ENCODE data around the gene SRC.

Gene SRC

DNA sequence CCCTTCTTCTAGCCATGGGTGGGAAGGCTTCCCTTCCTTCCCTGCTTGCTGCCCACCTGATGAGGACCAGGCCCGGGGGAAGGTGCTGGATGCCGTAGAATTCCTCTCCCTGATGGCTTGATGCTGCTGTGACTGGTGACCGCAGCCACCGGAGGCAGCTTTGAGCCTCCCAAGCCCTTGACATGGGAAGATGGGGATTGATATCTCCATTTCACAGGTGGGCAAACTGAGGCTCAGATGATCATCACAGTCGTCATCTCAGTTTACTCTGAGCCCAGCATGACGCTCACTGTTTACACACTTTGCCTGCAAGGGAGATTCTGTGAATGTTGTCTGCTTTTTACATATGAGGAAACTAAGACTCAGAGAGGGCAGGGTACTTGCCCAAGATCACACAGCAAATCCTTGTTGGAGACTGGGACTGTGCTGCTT, 43.9 kb downstream of the SRC start:
- TF ChIP-seq FOXP2 (optimal IDR thresholded peaks at IDR 0.05; ENCODE audit: borderline replicate concordance, extremely low read depth, extremely low read length, insufficient read depth) (no peak), SIN3A (IDR thresholded peaks at IDR 0.05; ENCODE audit: borderline replicate concordance, insufficient read depth, low read length) (no peak), POLR2AphosphoS5 (IDR thresholded peaks at IDR 0.05; ENCODE audit: low read depth, low read length) (no peak)
- TF ChIP-seq, protein P1, sequence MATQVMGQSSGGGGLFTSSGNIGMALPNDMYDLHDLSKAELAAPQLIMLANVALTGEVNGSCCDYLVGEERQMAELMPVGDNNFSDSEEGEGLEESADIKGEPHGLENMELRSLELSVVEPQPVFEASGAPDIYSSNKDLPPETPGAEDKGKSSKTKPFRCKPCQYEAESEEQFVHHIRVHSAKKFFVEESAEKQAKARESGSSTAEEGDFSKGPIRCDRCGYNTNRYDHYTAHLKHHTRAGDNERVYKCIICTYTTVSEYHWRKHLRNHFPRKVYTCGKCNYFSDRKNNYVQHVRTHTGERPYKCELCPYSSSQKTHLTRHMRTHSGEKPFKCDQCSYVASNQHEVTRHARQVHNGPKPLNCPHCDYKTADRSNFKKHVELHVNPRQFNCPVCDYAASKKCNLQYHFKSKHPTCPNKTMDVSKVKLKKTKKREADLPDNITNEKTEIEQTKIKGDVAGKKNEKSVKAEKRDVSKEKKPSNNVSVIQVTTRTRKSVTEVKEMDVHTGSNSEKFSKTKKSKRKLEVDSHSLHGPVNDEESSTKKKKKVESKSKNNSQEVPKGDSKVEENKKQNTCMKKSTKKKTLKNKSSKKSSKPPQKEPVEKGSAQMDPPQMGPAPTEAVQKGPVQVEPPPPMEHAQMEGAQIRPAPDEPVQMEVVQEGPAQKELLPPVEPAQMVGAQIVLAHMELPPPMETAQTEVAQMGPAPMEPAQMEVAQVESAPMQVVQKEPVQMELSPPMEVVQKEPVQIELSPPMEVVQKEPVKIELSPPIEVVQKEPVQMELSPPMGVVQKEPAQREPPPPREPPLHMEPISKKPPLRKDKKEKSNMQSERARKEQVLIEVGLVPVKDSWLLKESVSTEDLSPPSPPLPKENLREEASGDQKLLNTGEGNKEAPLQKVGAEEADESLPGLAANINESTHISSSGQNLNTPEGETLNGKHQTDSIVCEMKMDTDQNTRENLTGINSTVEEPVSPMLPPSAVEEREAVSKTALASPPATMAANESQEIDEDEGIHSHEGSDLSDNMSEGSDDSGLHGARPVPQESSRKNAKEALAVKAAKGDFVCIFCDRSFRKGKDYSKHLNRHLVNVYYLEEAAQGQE (IDR thresholded peaks at IDR 0.05; ENCODE audit: insufficient read depth in 1 of 2, low read depth in 2 of 2, low read length in 2 of 2): no peak

DNA sequence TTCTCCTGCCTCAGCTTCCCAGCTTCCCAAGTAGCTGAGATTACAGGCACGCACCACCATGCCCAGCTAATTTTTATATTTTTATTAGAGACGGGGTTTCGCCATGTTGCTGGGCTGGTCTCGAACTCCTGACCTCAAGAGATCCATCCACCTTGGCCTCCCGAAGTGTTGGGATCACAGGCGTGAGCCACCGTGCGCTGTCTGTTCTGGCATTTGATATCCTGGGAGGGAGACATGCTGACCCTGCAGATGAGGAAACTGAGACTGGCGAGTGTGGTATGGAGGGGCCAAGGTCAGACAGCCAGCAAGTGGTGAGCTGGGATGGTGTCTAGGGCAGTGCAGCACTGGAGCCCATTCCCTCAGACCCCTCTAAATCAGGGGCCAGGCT, 44.6 kb downstream of the SRC start:
- TF ChIP-seq, protein P1 (IDR thresholded peaks at IDR 0.05; ENCODE audit: insufficient read depth in 1 of 2, low read depth in 2 of 2, low read length in 2 of 2): no peak
- no peak for TF ChIP-seq FOXP2 (optimal IDR thresholded peaks at IDR 0.05; ENCODE audit: borderline replicate concordance, extremely low read depth, extremely low read length, insufficient read depth)
- TF ChIP-seq TAF1 (IDR thresholded peaks at IDR 0.05; ENCODE audit: borderline replicate concordance, insufficient read depth, low read length): no peak
- no peak for TF ChIP-seq SIN3A (IDR thresholded peaks at IDR 0.05; ENCODE audit: borderline replicate concordance, insufficient read depth, low read length)
- TF ChIP-seq POLR2AphosphoS5 (IDR thresholded peaks at IDR 0.05; ENCODE audit: low read depth, low read length): no peak

DNA sequence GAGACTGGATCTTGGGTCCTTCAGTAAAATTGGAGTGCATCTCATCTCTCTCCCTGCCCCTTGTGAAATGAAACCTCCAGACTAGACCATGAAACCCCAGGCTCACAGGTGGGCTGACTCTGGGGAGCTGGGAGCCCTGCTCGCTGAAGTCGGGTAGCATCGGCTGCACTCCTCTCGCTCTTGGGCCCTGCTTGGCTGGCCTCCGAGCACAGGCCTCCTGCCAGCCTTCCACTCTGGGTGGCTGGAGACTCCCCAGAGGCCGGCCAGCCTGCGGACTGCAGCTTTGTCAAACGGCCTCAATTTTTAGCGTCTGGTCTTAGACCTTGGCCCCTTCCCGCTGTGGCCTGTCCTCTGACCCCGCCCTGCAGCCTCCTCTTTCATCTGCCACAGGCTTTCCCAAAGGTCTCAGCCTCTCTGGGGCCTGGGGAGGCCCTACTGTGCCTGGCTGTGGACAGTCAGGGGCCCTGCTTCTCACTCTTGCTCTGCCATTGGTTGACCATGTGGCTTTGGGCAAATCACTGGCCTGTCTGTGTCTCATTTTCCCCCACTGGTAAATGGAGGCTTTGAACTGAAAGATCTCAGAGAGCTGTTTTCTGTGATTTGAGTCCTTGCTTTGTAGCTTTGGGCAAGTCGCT, 45.1 kb downstream of the SRC start:
- TF ChIP-seq POLR2AphosphoS5 (IDR thresholded peaks at IDR 0.05; ENCODE audit: low read depth, low read length): no peak
- no peak for TF ChIP-seq TAF1 (IDR thresholded peaks at IDR 0.05; ENCODE audit: borderline replicate concordance, insufficient read depth, low read length)
- no peak for TF ChIP-seq FOXP2 (optimal IDR thresholded peaks at IDR 0.05; ENCODE audit: borderline replicate concordance, extremely low read depth, extremely low read length, insufficient read depth)
- TF ChIP-seq, protein P1 (IDR thresholded peaks at IDR 0.05; ENCODE audit: insufficient read depth in 1 of 2, low read depth in 2 of 2, low read length in 2 of 2): no peak
- no peak for TF ChIP-seq SIN3A (IDR thresholded peaks at IDR 0.05; ENCODE audit: borderline replicate concordance, insufficient read depth, low read length)

DNA sequence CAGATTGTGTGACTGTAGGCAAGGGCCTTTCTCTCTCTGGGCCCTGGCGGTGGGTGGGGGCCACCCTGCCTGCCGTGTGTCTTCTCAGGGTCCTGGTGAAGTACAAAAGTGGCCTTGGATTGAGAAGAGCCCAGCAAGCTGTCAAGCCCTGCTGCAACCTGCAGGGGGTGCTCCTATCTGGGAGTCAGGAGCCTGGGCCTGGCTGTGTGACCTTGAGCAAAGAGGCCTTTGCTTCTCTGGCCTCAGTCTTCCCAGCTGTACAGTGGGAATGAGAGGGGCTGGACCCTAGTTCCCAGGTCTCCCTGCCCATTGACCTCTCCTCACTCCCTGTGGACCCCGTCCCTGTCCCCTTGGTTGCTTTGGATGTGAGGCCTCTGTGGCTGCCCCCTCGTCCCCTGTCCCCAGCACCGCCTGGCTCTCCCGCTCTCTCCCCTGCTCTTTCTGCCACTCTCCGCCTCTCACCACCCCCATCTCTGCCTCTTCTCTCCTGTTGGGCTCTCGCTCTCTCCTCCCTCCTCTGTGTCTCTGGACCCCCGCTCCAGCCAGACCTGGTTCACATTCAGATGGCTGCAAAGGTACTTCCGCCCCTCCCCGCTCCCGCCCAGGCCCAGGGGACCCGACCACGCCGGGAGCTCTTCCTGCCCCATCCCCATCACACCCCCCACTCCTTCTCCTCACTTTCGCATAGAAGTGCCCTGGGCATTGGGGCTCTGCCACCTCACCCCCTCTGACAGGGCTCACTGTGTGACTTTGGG, 46.7 kb downstream of the SRC start:
- TF ChIP-seq POLR2AphosphoS5 (IDR thresholded peaks at IDR 0.05; ENCODE audit: low read depth, low read length) (no peak), TAF1 (IDR thresholded peaks at IDR 0.05; ENCODE audit: borderline replicate concordance, insufficient read depth, low read length) (no peak), FOXP2 (optimal IDR thresholded peaks at IDR 0.05; ENCODE audit: borderline replicate concordance, extremely low read depth, extremely low read length, insufficient read depth) (no peak), SIN3A (IDR thresholded peaks at IDR 0.05; ENCODE audit: borderline replicate concordance, insufficient read depth, low read length) (no peak)
- TF ChIP-seq, protein P1 (IDR thresholded peaks at IDR 0.05; ENCODE audit: insufficient read depth in 1 of 2, low read depth in 2 of 2, low read length in 2 of 2): no peak
